K562 (cell line): Measurements from ENCODE around the gene CRYBG3. TPM values are rescaled to one million over a fixed set of nuclear protein-coding genes. Genes with fewer than 3 reads are reported as not detected.

ENCODE experiments used
- ATAC-seq: fragments of 200-7000 bp; cut with Tn5 transposase; 3 replicates; pipeline ENCODE4 v1.9.1; 2020; ENCODE audit warnings: moderate library complexity
- BruUV-seq: library from RNA; stranded (reverse); fragments of 400-500 nt; replicated peaks from 2 replicates; lab custom pipeline; 2021; lab: Mats Ljungman, UMichigan
- CTCF ChIA-PET: fragments of 300-600 bp; formaldehyde crosslinking; extraction: SDS; loops from one replicate; lab custom pipeline; 2021; ENCODE audit warnings: low intra/inter-chr PET ratio; lab: Yijun Ruan, JAX
- POLR2A ChIA-PET: fragments of 300-600, 350-650 bp; sonication (Branson Sonifier 250); formaldehyde crosslinking; extraction: SDS; loops from one replicate; lab custom pipeline; 2021; ENCODE audit warnings: antibody characterized with exemption, inconsistent platforms; lab: Yijun Ruan, JAX
- DNase-seq, 4 experiments: peaks; one replicate each; pipeline versions ENCODE4 v3.0.0 to v3.0.0-alpha.2; 2011 to 2018; ENCODE audit warnings: low spot score in 3 of 4, mixed read lengths in 3 of 4; ENCODE audit errors: extremely low read depth in 1 of 4
- FAIRE-seq: peaks from 2 replicates; lab custom pipeline; 2011; peaks lifted over from hg19 to GRCh38; lab: Jason Lieb, UNC
- H2AFZ ChIP-seq: 2 replicates; pipeline ENCODE4 v1.6.0; 2011; ENCODE audit warnings: low read depth, low read length, control low read depth, inconsistent platforms
- H3K27ac ChIP-seq: fragments of 200-600 bp; 3 replicates; pipeline ENCODE4 v1.8.0; 2011; ENCODE audit warnings: low read depth, mild to moderate bottlenecking, control low read depth, inconsistent platforms, low read length, moderate library complexity, mixed read lengths; ENCODE audit errors: extremely low read depth
- H3K27me3 ChIP-seq, 2 experiments: fragments of 300-600 bp in 1 of 2; 2 replicates in 1 of 2; 3 replicates in 1 of 2; pipeline versions ENCODE4 v1.6.0 to v1.8.0; 2011; ENCODE audit warnings: inconsistent platforms in 2 of 2, low read length in 2 of 2, mild to moderate bottlenecking in 1 of 2, mixed read lengths in 1 of 2, moderate library complexity in 1 of 2; ENCODE audit not compliant: control insufficient read depth in 2 of 2, insufficient read depth in 2 of 2
- H3K36me3 ChIP-seq: fragments of 300-600 bp; 3 replicates; pipeline ENCODE4 v1.8.0; 2011; ENCODE audit warnings: mild to moderate bottlenecking, low read length, inconsistent platforms; ENCODE audit not compliant: control insufficient read depth, insufficient read depth
- H3K4me1 ChIP-seq, 2 experiments: fragments of 200-600 bp in 1 of 2; replicated peaks in 1 of 2; 2 replicates in 1 of 2; 3 replicates in 1 of 2; pipeline versions ENCODE4 v1.5.1 to v1.8.0; 2011; ENCODE audit warnings: inconsistent platforms in 2 of 2, low read length in 2 of 2, mild to moderate bottlenecking in 1 of 2, mixed read lengths in 1 of 2, moderate library complexity in 1 of 2; ENCODE audit not compliant: control insufficient read depth in 2 of 2, insufficient read depth in 2 of 2
- H3K4me2 ChIP-seq: 2 replicates; pipeline ENCODE4 v1.6.1; 2011; ENCODE audit warnings: low read length, control low read depth, inconsistent platforms, mixed read lengths; ENCODE audit not compliant: insufficient read depth
- H3K4me3 ChIP-seq: fragments of 200-600 bp; sonication (generic), shearing (Covaris generic); 2 replicates; pipeline ENCODE4 v1.5.1; 2016; ENCODE audit warnings: control low read depth, inconsistent platforms
- H3K79me2 ChIP-seq: fragments of 200-600 bp; 3 replicates; pipeline ENCODE4 v1.8.0; 2011; ENCODE audit warnings: low read length, inconsistent platforms; ENCODE audit not compliant: control insufficient read depth, insufficient read depth
- H3K9ac ChIP-seq, 2 experiments: 2 replicates each; pipeline versions ENCODE4 v1.6.0 to v1.6.1; 2011; ENCODE audit warnings: low read depth in 2 of 2, low read length in 2 of 2, control low read depth in 1 of 2, inconsistent platforms in 1 of 2, mild to moderate bottlenecking in 1 of 2, mixed read lengths in 1 of 2; ENCODE audit not compliant: insufficient read depth in 1 of 2
- H3K9me1 ChIP-seq: one replicate; pipeline ENCODE4 v1.6.0; 2011; ENCODE audit warnings: inconsistent platforms, mild to moderate bottlenecking, low read length, moderate library complexity; ENCODE audit not compliant: control insufficient read depth, insufficient read depth
- H3K9me3 ChIP-seq: replicated peaks from 2 replicates; pipeline ENCODE4 v1.5.1; 2011; ENCODE audit warnings: low read depth, low read length, inconsistent platforms; ENCODE audit not compliant: control insufficient read depth, insufficient read depth
- H4K20me1 ChIP-seq: replicated peaks from 2 replicates; pipeline ENCODE4 v1.6.1; 2011; ENCODE audit warnings: low read length, inconsistent platforms, mixed read lengths; ENCODE audit not compliant: control insufficient read depth, insufficient read depth
- ATF2 ChIP-seq: sonication (generic); formaldehyde crosslinking; IDR thresholded peaks from 2 replicates; pipeline ENCODE4 v1.8.1; 2022; ENCODE audit warnings: missing genetic modification reagents
- BMI1 ChIP-seq: fragments of 150-350 bp; IDR thresholded peaks from 2 replicates; pipeline ENCODE4 v1.6.1; 2014; ENCODE audit warnings: low read length
- ETS2 ChIP-seq: IDR thresholded peaks from 2 replicates; pipeline ENCODE4 v1.6.1; 2016; ENCODE audit warnings: borderline replicate concordance, missing genetic modification characterization, mild to moderate bottlenecking, moderate library complexity, missing compliant biosample characterization; ENCODE audit not compliant: poor library complexity, severe bottlenecking
- ETV5 ChIP-seq: sonication (generic); formaldehyde crosslinking; IDR thresholded peaks from 2 replicates; pipeline ENCODE4 v1.4.0; 2020; ENCODE audit warnings: low read depth, mild to moderate bottlenecking, missing genetic modification reagents
- HDAC8 ChIP-seq: fragments of 450-650 bp; IDR thresholded peaks from 2 replicates; pipeline ENCODE4 v1.6.1; 2016; ENCODE audit warnings: mild to moderate bottlenecking, missing genetic modification characterization, moderate library complexity, missing compliant biosample characterization
- RCOR1 ChIP-seq, 2 experiments: IDR thresholded peaks; 2 replicates each; pipeline ENCODE4 v1.6.1; 2012; ENCODE audit warnings: low read depth in 2 of 2, low read length in 2 of 2, borderline replicate concordance in 1 of 2, improper control_type of control experiment in 1 of 2
- SRSF3 ChIP-seq: fragments of 200-400 bp; formaldehyde crosslinking; IDR thresholded peaks from 2 replicates; pipeline ENCODE4 v1.6.1; 2016; ENCODE audit warnings: mild to moderate bottlenecking, low read length, moderate library complexity; ENCODE audit not compliant: insufficient read depth
- WGBS: fragments of 100-300 bp; shearing (Covaris generic); methylation state at CpG from one replicate; pipeline ENCODE4 v1.1.6; 2016; ENCODE audit warnings: low coverage, mixed read lengths; ENCODE audit not compliant: insufficient coverage; ENCODE audit errors: missing lambda C conversion rate; 5-methylcytosine and 5-hydroxymethylcytosine counted together
- in situ Hi-C: fragments of 300-500 bp; cut with MboI; formaldehyde crosslinking; loops from 4 replicates; pipeline ENCODE4 v1.15.0; 2018; ENCODE audit warnings: inconsistent platforms, mixed read lengths
- intact Hi-C: fragments of 100-400 bp; cut with micrococcal nuclease; formaldehyde crosslinking; loops from 2 replicates; pipeline ENCODE4 v1.14.2; 2022
- polyA plus RNA-seq, 8 experiments: library from polyadenylated mRNA; depleted of rRNA in 4 of 8; stranded (reverse) in 5 of 8; unstranded in 3 of 8; fragments of >200 nt; fragmentation: Nextera tagmentation in 2 of 8; fragmentation: Illumina TruSeq in 1 of 8; extraction: Ambion mirVana in 2 of 8; extraction: Trizol in 1 of 8; gene quantifications; 2 replicates each; pipeline versions ENCODE4 v1.2.1 to v1.2.3, GENCODE V29; 2011 to 2014; ENCODE audit warnings: inconsistent platforms in 1 of 8, missing spikeins in 1 of 8
- total RNA-seq, 7 experiments: library from RNA; depleted of rRNA in 6 of 7; stranded (reverse); fragments of >200 nt in 6 of 7; fragmentation: Illumina TruSeq in 2 of 7; extraction: Trizol in 2 of 7; gene quantifications; 2 replicates each; pipeline versions ENCODE4 v1.2.1 to v1.2.3, GENCODE V29; 2011 to 2021; ENCODE audit warnings: low replicate concordance in 1 of 7

CRYBG3 gene
- total and polyA plus RNA-seq, 9 of the 15 experiments (the other 6 are each of a cell fraction or from before 2014, with no cell fraction given), result 0.08 to 0.72 (median 0.18) TPM

- H3K27me3 ChIP-seq, result no peaks in the 10 kb centered on the region
- intact Hi-C loops (no loop called here), in situ Hi-C loops (no loop called here)
- H3K4me2 ChIP-seq, result no peak overlapping the region
- no peak overlapping the region for H3K4me3 ChIP-seq
- H3K4me1 ChIP-seq, result no peaks in the 10 kb centered on the region
- no peak overlapping the region for H3K9ac ChIP-seq
- H3K9me1 ChIP-seq, result no peaks in the 10 kb centered on the region
- no peaks in the 10 kb centered on the region for H3K9me3 ChIP-seq
- CTCF ChIA-PET, result no interaction called here
- DNase-seq, result no peak
- 96% methylated on average over 3 of the region's 3 CpGs for WGBS
- peaks cover 79% of the 10 kb centered on the region for H3K36me3 ChIP-seq
- POLR2A ChIA-PET, result interaction anchor here (0.9 kb wide), 1 partner anchor 67 kb away, joined by 3 read pairs; no protein-coding TSS in a partner anchor
- no peak for FAIRE-seq
- no peak overlapping the region for H3K27ac ChIP-seq
- ATAC-seq, result no peak
- H4K20me1 ChIP-seq, result no peaks in the 10 kb centered on the region
- no peaks in the 10 kb centered on the region for H3K79me2 ChIP-seq
- no peak overlapping the region for H2AFZ ChIP-seq
- no TSS peak for BruUV-seq
- no peak for TF ChIP-seq HDAC8
Observed at GRCh38 chr3:97950360-97950759, 128.5 kb downstream of the CRYBG3 start.

DNA sequence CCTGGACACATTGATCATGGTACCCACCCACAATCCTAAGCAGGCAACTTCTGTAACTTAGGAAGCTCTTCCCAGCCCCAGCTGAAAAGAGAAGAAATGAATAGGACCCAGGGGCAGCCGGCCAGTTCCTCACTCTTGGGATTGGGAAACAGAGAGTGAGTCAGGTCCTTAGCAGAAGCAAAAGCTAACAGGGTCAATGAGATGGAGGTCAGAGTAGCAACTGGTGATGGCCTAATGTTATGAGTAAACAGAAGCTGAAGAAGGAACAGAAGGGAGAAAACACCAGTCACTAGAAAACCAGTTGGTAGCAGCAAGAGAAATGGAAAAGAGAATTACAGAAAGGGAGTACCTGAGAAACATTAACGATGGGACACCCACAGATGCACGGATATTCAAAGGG, 130.5 kb downstream of the CRYBG3 start:
- FAIRE-seq, result no peak
- no peak for TF ChIP-seq RCOR1 (IDR thresholded peaks at IDR 0.05; ENCODE audit: borderline replicate concordance in 1 of 2, low read depth in 2 of 2, low read length in 2 of 2)
- TF ChIP-seq ETS2, result no peak
- no peak for TF ChIP-seq ATF2
- no peak for TF ChIP-seq BMI1
- TF ChIP-seq SRSF3, result no peak
- TF ChIP-seq ETV5 (CRISPR knock-in tag), result no peak

More for the DNA sequence above, 130.5 kb downstream of the CRYBG3 start:
- Histone ChIP-seq H3K4me2 (no peak overlapping the region), H3K9ac (no peak overlapping the region), H3K9me3 (no peaks in the 10 kb centered on the region), H2AFZ (no peak overlapping the region), H3K27me3 (no peaks in the 10 kb centered on the region), H3K9me1 (no peaks in the 10 kb centered on the region), H4K20me1 (no peaks in the 10 kb centered on the region), H3K4me3 (no peak overlapping the region), H3K79me2 (no peaks in the 10 kb centered on the region), H3K4me1 (no peaks in the 10 kb centered on the region), H3K36me3 (peaks cover 66% of the 10 kb centered on the region; the same call in 2 of the 3 replicates), H3K27ac (no peak overlapping the region)
- in situ Hi-C loops (no loop called here), intact Hi-C loops (no loop called here)
- whole genome bisulfite sequencing, result 70% methylated on average over 2 of the region's 3 CpGs
- DNase-seq (no peak), ATAC-seq (no peak)
- CTCF ChIA-PET, result no interaction called here
- BruUV-seq, result no TSS peak
- POLR2A ChIA-PET, result interaction anchor here (1.3 kb wide), 1 partner anchor 9 kb away, joined by 4 read pairs; no protein-coding TSS in a partner anchor
